GM19240 (cell line): ENCODE results near the gene PMM2.

Source experiments
- DNase-seq: peaks from one replicate; pipeline ENCODE4 v3.0.0; 2011; ENCODE audit warnings: low spot score; ENCODE audit not compliant: insufficient read length

PMM2 gene

DNA sequence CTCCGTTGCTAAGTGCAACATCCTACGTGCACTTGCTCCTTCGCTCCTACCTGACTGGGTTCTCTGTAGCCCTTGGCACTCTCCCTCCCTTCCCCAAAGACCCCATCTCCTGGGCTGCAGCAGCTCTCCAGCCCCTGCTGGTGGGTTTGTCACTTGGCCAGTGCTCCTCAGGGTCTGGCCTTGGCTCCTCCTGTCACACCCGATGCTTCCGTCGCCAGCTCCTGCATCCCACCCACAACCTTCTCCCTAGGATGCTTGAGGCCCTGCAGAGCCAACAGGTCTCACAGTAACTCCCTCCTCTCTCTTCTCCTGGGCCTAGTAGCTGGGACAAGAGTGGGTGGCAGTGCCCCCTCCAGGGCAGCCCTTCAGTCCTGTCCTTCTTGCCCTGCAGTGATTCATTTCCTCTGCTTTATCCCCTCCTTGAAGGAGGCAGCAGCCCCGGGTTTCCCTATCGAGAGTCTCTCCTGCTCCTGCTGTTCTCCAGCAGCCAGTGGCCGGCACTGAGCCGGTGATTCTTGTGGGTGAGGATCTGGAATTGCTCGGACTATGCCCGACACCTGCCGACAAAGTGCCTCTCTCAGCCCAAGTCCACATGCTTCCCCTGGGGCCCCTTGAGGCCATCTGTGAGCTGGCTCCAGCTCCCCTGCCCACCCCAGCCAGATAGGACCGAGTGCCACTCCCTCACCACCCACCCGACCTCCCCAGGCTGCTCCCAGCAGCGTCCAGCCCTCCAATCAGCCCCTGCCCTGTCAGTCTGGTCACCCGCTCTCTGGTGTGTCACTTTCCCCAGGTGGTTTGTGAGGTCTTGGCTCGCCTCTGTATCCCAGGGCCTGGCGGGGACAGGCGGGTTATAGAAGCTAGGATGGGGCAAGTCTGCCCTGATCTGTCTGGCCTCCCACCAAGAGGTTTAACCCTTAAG is 88.3 kb downstream of the PMM2 start:
- no peak for DNase-seq

DNA sequence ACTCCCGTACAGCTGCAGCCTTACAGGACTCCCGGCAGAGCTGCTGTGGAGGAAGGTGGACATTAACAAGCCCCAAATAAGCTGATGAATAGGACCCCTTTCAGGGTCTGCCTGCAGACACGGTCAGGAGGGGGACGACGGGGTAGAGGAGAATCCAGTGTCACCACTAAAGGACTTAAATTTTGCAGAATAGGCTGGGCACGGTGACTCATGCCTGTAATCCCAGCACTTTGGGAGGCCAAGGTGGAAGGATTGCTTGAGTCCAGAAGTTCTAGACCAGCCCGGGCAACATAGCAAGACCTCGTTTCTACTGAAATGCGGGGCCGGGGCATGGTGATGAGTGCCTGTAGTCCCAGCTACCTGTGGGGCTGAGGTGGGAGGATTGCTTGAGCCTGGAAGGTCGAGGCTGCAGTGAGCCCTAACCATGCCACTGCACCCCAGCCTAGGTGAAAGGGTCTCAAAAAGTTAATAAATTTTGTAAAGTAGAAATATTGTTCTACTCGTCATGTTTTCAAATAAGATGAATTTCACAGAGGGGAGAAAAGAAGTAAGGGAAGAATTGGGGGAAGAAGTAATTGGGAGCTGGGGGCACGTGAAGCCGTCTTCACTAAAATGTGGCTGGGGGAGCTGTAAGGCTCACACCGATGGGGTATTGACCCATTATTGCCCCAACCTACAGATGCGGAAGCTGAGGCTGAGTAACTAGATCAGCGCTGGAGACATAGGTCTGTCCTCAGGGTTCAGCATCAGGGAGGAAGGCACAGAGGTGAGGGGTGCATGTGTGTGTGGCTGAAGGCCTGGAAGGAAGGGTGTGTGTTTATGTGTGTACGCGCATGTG is 89.2 kb downstream of the PMM2 start:
- DNase-seq: no peak

DNA sequence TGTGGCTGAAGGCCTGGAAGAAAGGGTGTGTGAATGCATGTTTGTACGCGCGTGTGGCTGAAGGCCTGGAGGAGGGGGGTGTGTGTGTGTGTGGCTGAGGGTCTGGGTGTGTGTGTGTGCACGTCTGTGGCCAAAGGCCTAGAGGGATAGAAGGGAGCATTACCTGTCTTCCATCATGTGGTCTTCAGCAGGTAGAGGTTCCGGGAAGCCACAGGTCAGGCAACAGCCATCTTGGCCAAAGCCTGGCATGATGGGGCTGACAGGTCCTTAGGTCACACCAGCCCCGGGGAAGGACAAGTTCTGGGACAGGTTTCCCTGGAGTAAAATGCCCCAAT is 89.8 kb downstream of the PMM2 start:
- no peak for DNase-seq

- no peak for DNase-seq
These were observed 90.4 kb downstream of the PMM2 start for GRCh38 chr16:8887952-8888560.

DNA sequence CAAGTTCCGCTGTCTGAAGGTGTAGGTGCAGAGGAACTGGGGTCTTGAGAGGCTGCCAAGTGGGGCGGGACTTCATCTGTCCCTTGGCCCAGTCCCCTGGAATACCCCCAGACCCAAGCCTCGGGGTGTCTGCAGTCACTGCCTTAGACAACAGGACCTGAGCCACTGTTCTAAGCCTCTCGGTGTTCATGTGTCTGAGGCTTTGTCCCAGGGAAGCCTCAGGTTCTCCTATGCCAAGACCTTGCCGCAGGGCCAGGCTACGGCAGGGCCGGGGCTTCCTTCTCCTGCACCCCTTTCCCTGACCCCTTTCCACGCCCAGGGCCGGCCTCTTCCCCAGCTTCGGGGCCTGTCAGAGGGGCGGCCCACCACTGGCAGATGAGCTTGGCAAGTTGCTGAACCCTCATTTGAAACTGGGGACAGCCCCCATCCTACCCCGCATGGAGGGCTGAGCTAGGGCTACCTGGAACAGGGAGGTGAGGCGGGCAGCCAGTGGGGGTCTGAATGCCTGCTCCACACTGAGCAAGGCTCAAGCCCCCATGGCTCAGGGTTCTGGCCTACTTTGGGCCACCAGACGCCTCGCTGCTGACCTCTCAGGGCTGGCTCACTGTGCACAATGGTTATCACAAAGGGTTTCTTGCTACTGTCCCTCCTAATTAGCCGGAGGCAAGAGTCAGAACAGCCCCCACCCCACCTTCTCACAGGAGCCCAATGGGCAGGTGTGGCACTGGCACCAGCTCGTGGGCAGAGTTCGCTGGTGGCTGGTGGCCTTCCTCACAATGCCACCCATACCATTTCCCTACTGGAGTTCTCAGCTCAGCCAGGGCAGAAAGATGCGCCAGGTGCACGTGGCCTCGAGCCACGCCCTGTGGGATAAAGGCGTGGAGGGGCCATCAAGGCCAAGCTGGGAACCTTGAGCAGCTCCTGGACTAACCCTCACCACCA is 91.6 kb downstream of the PMM2 start:
- no peak for DNase-seq

DNA sequence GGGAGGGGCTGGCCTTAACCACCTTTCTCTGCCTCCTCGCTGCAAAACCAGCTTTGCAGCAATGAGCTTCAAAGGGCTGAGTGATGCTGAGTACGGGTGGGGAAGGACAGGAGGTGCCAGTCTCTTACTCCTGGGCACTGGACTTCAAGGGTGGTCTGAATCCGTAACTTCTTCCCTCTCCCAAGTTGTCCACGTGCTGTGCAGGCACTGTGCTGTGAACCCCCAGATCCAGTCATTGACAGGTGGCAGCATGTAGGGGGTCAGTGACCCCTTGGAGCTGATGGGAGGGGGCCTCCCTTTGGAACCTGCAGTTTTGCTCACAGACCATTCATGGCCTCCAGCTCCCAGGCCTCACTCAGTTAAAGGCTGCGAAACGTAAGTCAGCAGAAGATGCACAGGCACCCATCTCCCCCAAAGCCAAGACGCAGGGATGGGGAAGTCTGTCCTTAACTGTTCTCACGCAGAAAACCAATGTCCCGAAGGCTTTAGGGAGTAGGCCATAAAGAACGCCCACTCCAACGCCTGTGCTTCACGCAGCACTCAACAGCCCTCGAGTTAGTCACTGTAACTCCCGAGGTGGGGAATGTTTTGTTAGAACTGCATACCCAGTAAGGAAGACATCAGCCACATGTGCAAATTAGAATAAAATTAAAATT is 92.4 kb downstream of the PMM2 start:
- DNase-seq: no peak

DNA sequence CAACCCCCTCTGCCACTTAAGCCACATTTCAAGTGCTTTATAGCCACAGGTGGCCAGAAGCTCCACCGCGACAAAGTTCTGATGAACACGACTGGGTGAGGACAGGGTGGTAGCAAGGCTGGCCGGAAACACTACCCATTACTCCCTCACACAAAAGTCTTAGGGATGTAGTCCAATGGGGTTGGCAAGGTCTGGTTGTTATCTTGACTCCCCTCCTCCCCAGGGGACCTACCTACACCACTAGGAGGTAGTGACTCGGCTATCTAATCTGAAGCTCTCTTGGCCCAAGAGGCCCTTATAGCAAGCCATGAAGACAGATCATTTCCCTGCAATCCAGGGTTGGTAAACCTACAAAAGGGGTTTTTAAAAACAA is 92.9 kb downstream of the PMM2 start:
- DNase-seq: no peak

DNA sequence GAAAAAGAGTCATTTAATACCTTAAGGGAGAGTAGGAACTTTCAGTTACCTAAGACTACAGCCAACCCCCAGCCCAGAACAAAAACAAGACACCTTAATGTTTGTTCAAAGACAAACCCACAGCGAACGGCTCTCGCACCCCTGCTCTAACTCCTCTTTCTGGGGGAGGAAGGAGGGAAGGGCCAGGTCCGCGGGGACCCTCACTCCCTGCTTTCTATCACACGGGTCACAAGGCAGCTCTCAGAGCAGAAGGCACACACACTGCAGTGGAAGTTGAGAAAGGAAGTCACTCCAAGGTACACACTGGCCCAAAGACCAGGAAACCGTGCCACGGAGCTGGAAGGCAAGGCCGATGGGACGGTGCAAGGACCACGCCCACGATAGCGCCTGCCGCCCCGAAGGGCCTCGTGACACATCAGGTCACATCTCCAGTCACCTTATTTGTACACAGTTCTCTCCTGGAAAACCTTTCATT is 94.5 kb downstream of the PMM2 start:
- no peak for DNase-seq

DNA sequence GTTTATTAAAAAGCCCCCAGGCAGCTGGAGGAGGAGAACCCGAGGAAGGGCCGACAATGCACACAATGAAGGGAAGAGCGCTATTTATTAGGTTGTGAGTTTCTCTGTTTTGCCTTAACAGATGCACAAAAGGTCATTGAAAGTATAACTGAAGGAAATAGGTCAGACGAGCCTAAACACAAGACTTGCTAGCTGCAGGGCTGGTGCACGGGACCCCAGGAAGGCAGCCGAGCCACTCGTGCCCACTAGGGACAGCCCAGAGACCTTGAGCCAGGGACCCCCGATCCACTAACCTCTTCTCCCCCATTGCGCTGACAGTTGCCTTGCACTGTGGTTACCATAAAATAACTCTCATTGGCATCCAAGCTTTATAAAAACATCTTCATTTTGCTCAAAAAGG is 95.8 kb downstream of the PMM2 start:
- no peak for DNase-seq

DNA sequence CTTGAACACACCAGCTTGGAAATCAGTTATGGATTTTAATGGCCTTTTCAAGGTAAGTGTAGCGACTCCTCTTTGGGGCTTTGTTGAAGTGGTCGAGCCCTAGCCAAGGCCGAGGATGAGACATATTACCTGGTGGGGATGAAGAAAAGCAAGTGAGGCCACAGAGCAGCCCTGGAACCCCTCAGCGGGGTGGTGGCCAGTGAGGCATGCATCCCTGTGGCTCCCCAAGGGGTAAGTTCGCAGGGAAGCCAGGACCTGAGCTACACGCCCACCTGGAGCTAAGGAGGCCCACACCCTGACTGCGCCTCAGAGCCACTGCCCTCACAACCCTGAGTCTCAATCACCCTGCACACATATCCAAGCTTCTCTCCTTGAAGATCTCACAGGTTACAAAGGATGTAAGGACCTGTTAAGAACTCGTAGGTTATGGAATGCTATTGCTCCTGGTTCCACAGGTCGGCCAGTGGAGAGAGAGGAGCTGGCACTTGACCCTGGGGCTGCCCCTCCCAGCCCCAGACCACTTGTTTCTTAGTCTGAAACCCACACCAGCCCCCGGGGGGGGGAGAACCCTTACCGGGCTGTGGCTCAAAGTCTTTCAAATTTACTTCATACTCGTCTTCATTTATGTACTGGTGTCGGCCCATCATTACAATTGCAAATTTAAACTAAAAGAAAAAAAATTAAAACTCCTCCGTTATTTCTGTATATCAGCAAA is 96.5 kb downstream of the PMM2 start:
- no peak for DNase-seq

GRCh38 chr16:8894736-8895334 is 97.2 kb downstream of the PMM2 start:
- DNase-seq: no peak

- no peak for DNase-seq
These were observed 101.2 kb downstream of the PMM2 start for GRCh38 chr16:8898660-8899318.
